ENCODE measurements around the gene PCDHA13. TPM values are rescaled to one million over a fixed set of nuclear protein-coding genes. Genes with fewer than 3 reads are reported as not detected.

PCDHA13 gene
- total RNA-seq, 2 donors from 2014 or later = not detected

GRCh38 chr5:140923601-140924000 lies 41.7 kb downstream of the PCDHA13 start:
- DNase-seq (ENCODE audit: low spot score in 2 of 2) = no peak
- peaks cover 0 to 4% of the 10 kb centered on the region in 2 donors for H3K9me3 Mint-ChIP-seq
- H3K27ac Mint-ChIP-seq = no peak overlapping the region
- ATAC-seq = no peak
- H3K36me3 Mint-ChIP-seq = peaks cover 0 to 17% of the 10 kb centered on the region in 2 donors

GRCh38 chr5:140925806-140926442 lies 44.0 kb downstream of the PCDHA13 start, which contains the start of gene PCDHAC1:
TSS of gene PCDHAC1 (plus strand) at chr5:140926299. CDS start at chr5:140926893, 594 bp downstream.
- H3K27ac Mint-ChIP-seq = no peak within 1 kb of the TSS

DNA sequence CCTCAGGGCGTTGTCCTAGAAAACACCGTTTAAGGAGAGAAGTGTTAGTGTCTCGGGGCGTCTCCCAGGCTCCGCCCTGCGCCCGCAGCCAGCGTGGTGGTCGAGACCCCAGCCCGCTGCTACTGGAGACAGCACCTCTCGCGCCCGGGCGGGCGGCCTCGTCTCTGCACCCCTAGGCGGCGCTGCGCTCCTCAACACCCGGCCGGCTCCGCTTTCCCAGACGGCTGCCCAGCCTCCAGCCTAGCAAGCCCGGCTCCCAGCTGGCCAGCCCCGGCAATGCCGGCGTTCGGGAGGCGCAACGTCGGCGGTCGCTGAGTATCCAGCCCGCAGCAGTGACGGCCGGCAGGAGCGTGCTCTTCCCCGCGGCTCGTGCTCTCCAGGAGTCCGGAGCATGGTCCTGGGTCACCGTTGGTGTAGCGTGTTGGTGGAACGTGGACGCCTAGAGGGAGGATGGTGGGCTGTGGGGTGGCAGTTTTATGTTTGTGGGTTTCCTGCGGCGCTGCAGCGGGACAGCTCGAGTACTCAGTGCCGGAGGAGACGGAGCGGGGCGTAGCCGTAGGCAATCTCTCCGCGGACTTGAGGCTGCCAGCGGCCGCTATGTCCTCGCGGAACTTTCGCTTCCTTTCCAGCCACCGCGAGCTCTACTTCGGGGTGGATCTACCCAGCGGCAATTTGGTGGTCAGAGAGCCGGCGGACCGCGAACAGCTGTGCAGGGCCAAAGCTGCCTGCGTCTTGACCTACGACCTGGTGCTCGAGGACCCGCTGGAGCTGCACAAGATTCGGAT lies 44.7 kb downstream of the PCDHA13 start:
- H3K9me3 Mint-ChIP-seq = no peaks in the 10 kb centered on the region
- peaks cover 0 to 17% of the 10 kb centered on the region in 2 donors for H3K36me3 Mint-ChIP-seq
- DNase-seq (ENCODE audit: low spot score in 2 of 2) (peak in 1 of 2 donors; percentile 39), ATAC-seq (peak; percentile 26 to 40)
- H3K27ac Mint-ChIP-seq = no peak overlapping the region

More at GRCh38 chr5:140925806-140926442, 44.0 kb downstream of the PCDHA13 start, which contains the start of gene PCDHAC1:
- peaks cover 0 to 17% of the 10 kb centered on the region in 2 donors for H3K36me3 Mint-ChIP-seq
- H3K9me3 Mint-ChIP-seq = no peaks in the 10 kb centered on the region
- no peak for DNase-seq (ENCODE audit: low spot score in 2 of 2)
- no peak for ATAC-seq

DNA sequence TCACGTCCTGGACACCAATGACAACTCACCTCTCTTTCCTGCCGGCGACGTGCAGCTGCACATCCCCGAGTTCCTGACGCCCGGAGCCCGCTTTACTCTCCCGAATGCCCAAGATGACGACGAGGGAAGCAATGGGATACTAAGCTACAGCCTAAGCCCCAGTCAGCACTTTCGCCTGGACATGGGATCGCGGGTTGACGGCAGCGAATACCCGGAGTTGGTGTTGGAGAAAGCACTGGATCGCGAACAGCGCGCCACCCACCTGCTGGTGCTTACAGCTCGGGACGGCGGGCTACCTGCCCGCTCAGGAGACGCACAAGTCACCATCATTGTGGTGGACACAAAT lies 45.3 kb downstream of the PCDHA13 start:
- no peak overlapping the region for H3K27ac Mint-ChIP-seq
- DNase-seq (ENCODE audit: low spot score in 2 of 2) = no peak
- H3K36me3 Mint-ChIP-seq = peaks cover 0 to 17% of the 10 kb centered on the region in 2 donors
- no peak for ATAC-seq
- no peaks in the 10 kb centered on the region for H3K9me3 Mint-ChIP-seq

Other genes with a start within 250 kb of the PCDHA13 start
- gene CD14, start 248.9 kb upstream of the PCDHA13 start, total RNA-seq = 1 to 10 TPM in 1 of 2 donors, under 1 TPM in 1; 0.56 to 1.6 TPM
- 10 to 100 TPM; 28.7 to 30.2 TPM for gene TMCO6, start 242.7 kb upstream of the PCDHA13 start, total RNA-seq
- 10 to 100 TPM; 68.4 to 71.8 TPM for gene NDUFA2, start 234.5 kb upstream of the PCDHA13 start, total RNA-seq
- gene IK, start 234.3 kb upstream of the PCDHA13 start, total RNA-seq = 100 to 1,000 TPM in 1 of 2 donors, 10 to 100 TPM in 1; 87.6 to 108 TPM
- 10 to 100 TPM; 32.5 to 36.3 TPM for gene WDR55, start 217.2 kb upstream of the PCDHA13 start, total RNA-seq
- gene DND1, start 208.5 kb upstream of the PCDHA13 start, total RNA-seq = 1 to 10 TPM in 1 of 2 donors, under 1 TPM in 1; 0.82 to 3.4 TPM
- 10 to 100 TPM; 78.9 to 94.6 TPM for gene HARS1, start 190.8 kb upstream of the PCDHA13 start, total RNA-seq
- gene HARS2, start 190.7 kb upstream of the PCDHA13 start, total RNA-seq = 10 to 100 TPM; 29.8 to 34.1 TPM
- gene ZMAT2, start 181.7 kb upstream of the PCDHA13 start, total RNA-seq = 10 to 100 TPM; 50.9 to 72.1 TPM
- not detected for gene PCDHA1, start 96.0 kb upstream of the PCDHA13 start, total RNA-seq
- under 1 TPM in 1 of 2 donors, not detected in 1; 0.09 TPM for gene PCDHA2, start 87.3 kb upstream of the PCDHA13 start, total RNA-seq
- not detected for gene PCDHA3, start 81.1 kb upstream of the PCDHA13 start, total RNA-seq
- not detected for gene PCDHA4, start 75.1 kb upstream of the PCDHA13 start, total RNA-seq
- gene PCDHA5, start 60.5 kb upstream of the PCDHA13 start, total RNA-seq = not detected
- gene PCDHA6, start 54.2 kb upstream of the PCDHA13 start, total RNA-seq = not detected
- not detected for gene PCDHA7, start 47.9 kb upstream of the PCDHA13 start, total RNA-seq
- not detected for gene PCDHA8, start 40.9 kb upstream of the PCDHA13 start, total RNA-seq
- not detected for gene PCDHA9, start 33.7 kb upstream of the PCDHA13 start, total RNA-seq
- not detected for gene PCDHA10, start 26.2 kb upstream of the PCDHA13 start, total RNA-seq
- not detected for gene PCDHA11, start 13.2 kb upstream of the PCDHA13 start, total RNA-seq
- not detected for gene PCDHA12, start 6.8 kb upstream of the PCDHA13 start, total RNA-seq
- not detected for gene PCDHAC1, start 44.2 kb downstream of the PCDHA13 start, total RNA-seq
- not detected for gene PCDHAC2, start 84.4 kb downstream of the PCDHA13 start, total RNA-seq
- not detected for gene PCDHB1, start 169.2 kb downstream of the PCDHA13 start, total RNA-seq
- gene PCDHB2, start 212.5 kb downstream of the PCDHA13 start, total RNA-seq = not detected
- gene PCDHB3, start 218.3 kb downstream of the PCDHA13 start, total RNA-seq = not detected
- not detected for gene PCDHB4, start 239.7 kb downstream of the PCDHA13 start, total RNA-seq